Ectodermal cell (in vitro differentiated cells): ENCODE data around the gene RELL2.

Experiments
- H3K27ac ChIP-seq: 2 replicates; pipeline ENCODE4 v1.7.0; 2013; ENCODE audit warnings: mild to moderate bottlenecking, low read depth, low read length; ENCODE audit not compliant: insufficient read depth, poor library complexity, severe bottlenecking
- H3K27me3 ChIP-seq: 2 replicates; pipeline ENCODE4 v1.7.0; 2013; ENCODE audit warnings: mild to moderate bottlenecking, low read length; ENCODE audit not compliant: insufficient read depth, control insufficient read depth, poor library complexity, severe bottlenecking
- H3K36me3 ChIP-seq: one replicate; pipeline ENCODE4 v1.7.0; 2013; ENCODE audit warnings: low read length; ENCODE audit not compliant: control insufficient read depth, insufficient read depth
- H3K4me1 ChIP-seq: one replicate; pipeline ENCODE4 v1.7.0; 2013; ENCODE audit warnings: low read length; ENCODE audit not compliant: control insufficient read depth, insufficient read depth
- H3K4me3 ChIP-seq: 2 replicates; pipeline ENCODE4 v1.7.0; 2013; ENCODE audit warnings: low read depth, low read length, control low read depth; ENCODE audit not compliant: insufficient read depth
- H3K9me3 ChIP-seq: 2 replicates; pipeline ENCODE4 v1.7.0; 2013; ENCODE audit warnings: mild to moderate bottlenecking, low read length, moderate library complexity; ENCODE audit not compliant: control insufficient read depth
- WGBS, 2 experiments: methylation state at CpG; one replicate each; pipeline ENCODE4 v1.1.7; 2013; ENCODE audit warnings: missing lambda C conversion rate in 2 of 2; 5-methylcytosine and 5-hydroxymethylcytosine counted together

The RELL2 gene

DNA sequence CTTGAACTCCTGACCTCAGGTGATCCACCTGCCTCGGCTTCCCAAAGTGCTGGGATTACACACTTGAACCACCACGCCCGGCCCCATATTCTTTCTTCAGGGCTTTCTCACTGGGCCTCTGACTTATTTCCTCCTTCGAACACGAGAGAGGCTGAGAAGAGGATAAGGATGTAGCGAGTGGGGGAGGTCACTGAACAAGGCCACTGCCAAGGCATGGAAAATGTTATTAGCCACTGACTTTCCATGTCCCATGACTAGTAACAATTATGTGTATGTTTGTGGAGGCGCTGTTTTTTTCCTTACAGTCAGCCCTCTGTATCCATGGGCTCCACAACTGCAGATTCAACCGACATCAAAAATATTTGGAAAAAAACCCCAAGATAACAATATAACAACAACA is 26.7 kb downstream of the RELL2 start:
- Histone ChIP-seq H3K27ac (no peak overlapping the region), H3K27me3 (no peaks in the 10 kb centered on the region), H3K36me3 (no peaks in the 10 kb centered on the region), H3K4me1 (no peaks in the 10 kb centered on the region), H3K4me3 (no peak overlapping the region), H3K9me3 (no peaks in the 10 kb centered on the region)
- WGBS, 2 experiments: 96 to 97% methylated on average over 8 of the region's 8 CpGs

DNA sequence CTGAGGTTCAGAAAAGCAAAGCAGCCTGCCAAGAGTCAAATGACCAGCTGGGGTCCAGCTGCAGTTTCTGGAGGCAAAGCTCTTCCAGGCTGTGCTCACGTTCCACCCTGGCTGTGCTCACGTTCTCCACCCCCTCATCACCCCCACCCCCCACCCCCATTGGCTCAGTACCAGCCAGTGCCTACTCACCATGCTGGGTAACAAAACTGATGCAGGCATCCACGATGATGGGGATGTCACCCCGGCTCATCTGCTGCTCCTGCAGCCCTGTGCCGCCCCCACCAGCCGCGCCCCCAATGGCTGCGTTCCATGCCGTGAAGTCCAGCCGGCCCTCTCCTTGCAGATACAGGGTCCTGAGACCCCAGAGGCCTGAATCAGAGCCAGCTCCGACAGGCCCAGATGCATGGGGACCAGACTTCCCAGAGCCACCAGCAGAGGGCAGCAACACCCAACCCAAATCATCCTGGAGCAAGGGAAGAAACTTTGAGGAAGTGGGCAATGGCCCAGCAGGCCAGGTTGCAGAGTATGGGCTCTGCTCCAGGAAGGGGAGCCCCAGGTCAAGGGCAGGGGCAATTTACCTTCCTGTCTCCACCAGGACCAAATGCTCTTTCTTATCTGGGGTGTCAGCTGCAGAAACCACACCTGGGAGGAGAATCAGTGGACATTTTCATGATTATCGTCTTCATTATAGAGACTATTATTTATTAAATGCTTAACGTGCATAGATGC is 28.1 kb downstream of the RELL2 start:
- H3K27me3 ChIP-seq: no peaks in the 10 kb centered on the region
- no peak overlapping the region for H3K27ac ChIP-seq
- no peaks in the 10 kb centered on the region for H3K4me1 ChIP-seq
- H3K9me3 ChIP-seq: no peaks in the 10 kb centered on the region
- H3K36me3 ChIP-seq: no peaks in the 10 kb centered on the region
- 51 to 56% methylated on average over 13 of the region's 13 CpGs for WGBS, 2 experiments
- H3K4me3 ChIP-seq: no peak overlapping the region

DNA sequence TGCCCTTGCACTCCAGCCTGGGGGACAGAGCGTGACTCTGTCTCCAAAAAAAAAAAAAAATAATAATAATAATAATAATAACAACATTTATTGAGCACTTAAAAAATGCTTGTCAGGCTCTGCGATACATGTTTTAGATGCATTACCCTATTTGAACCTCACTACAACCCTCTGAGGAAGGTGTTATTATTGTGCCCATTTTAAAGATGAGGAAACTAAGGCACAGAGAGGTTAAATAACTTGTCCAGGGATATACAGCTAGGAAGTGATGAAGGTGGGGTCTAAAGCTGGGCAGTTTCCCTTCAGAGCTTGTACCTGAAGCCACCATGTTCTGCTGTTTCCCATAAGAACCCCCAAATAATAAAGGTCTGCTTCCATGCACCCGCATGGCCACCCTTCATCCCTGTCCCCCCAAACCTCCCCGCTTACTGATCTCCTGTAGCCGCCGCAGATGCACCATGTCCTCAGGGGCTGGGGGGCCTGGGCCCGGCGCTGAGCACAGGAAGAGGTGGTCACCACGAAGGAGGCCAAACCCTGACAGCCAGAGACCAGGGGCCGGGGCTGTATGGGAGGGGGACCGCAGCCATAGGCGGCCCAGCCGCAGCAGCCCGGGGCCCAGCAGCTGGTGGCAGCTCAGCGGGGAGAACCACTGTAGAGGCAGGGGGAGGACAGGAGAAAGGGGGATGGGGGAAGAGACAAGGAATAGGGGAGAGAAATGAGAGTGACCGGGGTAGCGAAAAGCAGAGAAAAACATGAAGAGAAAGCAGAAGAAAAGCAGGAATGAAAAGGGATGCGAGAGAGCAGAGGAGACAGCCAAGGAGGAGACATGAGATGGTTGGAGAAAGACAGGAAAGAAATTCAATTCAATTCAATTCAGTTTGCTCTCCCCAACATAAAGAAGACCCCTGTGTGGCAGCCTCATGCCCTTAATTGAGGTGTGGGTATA is 29.5 kb downstream of the RELL2 start:
- Histone ChIP-seq H3K36me3 (no peaks in the 10 kb centered on the region), H3K27ac (no peak overlapping the region), H3K4me3 (no peak overlapping the region), H3K4me1 (no peaks in the 10 kb centered on the region), H3K9me3 (no peaks in the 10 kb centered on the region), H3K27me3 (no peaks in the 10 kb centered on the region)
- WGBS, 2 experiments: 72 to 73% methylated on average over 16 to 17 of the region's 18 CpGs

DNA sequence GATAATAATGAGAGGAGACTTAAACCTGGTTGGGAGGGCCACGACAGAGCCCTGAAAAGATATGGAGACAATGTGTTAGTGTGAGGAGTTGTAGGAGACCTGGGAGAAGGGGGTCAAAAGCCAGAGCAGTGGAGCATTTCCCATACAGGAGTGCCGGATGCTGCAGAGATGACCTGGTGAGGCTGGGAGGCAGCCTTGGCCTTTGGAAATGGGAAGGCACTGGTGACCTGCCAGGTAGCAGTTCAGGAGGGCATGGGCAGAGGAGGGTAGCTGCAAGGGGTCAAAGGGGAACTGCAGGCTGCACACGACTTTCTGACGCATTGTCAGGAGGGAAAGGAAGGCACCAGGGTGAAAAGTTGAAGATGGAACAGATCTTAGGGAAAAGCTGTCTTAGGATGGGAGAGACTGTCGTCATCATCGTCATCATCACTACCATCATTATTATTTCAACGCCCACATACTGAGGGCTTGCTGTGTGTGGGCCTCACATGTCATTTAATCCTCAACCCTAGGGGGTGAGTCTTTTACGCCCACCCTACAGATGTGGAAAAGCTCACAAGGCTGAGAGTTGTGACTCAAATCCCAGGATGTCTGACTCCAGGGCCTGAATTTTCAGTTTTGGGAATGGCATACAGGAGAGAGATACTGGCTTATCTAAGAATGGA is 31.9 kb downstream of the RELL2 start:
- H3K9me3 ChIP-seq: no peaks in the 10 kb centered on the region
- no peak overlapping the region for H3K4me3 ChIP-seq
- no peaks in the 10 kb centered on the region for H3K27me3 ChIP-seq
- no peaks in the 10 kb centered on the region for H3K36me3 ChIP-seq
- WGBS, 2 experiments: 79 to 86% methylated on average over 8 of the region's 8 CpGs
- no peak overlapping the region for H3K27ac ChIP-seq
- H3K4me1 ChIP-seq: no peaks in the 10 kb centered on the region

DNA sequence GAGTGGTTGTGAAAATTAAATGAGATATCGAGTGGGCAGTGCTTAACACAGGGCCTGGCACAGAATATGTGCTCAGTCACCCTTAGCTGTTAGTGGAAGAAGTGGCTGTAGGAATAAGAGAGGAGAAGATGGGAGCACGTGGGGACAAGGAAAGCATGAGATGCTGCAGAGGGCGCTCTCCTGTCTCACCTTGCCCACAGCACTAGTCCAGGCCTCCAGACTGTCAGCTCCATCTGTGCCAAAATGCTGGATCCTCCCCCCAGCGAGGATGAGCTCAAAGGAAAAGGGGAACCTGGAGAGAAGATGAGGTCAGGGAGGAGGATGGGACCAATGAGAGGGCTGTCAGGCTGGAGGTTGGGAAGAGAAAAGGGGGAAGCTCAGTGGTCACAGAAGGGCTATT is 32.7 kb downstream of the RELL2 start:
- no peaks in the 10 kb centered on the region for H3K4me1 ChIP-seq
- no peaks in the 10 kb centered on the region for H3K27me3 ChIP-seq
- no peaks in the 10 kb centered on the region for H3K9me3 ChIP-seq
- H3K4me3 ChIP-seq: no peak overlapping the region
- no peak overlapping the region for H3K27ac ChIP-seq
- WGBS, 2 experiments: 82 to 86% methylated on average over 4 of the region's 4 CpGs
- H3K36me3 ChIP-seq: no peaks in the 10 kb centered on the region

DNA sequence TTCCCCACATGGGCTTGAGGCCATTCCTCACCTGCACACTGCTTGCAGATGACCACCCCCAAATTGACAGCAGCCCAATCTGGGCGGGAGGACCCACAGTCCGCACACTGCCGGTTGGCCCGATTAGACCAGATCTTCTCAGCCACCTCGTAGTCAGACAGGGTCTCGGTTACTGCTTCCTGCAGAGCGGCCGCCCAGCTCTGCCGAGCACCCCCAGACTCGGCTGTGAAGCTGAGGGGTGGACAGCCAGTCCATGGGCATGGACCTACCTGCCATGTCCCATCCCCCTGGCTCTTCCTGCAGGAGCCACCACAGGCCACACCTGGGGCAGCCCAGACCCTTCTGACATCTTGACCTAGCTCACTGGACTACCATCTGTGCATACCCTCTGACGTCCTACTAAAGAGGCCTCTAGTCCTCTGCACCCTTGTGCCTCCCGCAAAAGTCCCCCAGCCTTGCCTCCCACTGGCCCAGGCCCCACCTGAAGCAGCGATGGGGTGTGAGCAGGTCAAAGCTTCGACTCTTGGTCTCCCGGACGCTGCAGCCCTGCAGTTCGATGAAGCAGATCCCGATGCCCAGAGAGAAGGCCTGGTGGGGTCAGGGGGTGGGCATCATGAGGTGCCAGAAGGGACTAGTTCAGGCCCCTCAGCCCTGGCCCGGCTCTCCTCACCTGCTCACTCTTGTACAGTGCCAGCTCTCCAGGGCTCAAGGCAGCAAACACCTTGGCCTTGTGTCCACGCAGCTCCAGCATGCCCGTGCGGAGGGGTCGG is 35.5 kb downstream of the RELL2 start:
- 95 to 96% methylated on average over 23 of the region's 23 CpGs for WGBS, 2 experiments
- Histone ChIP-seq H3K27ac (no peak overlapping the region), H3K36me3 (no peaks in the 10 kb centered on the region), H3K4me3 (no peak overlapping the region), H3K9me3 (no peaks in the 10 kb centered on the region), H3K4me1 (no peaks in the 10 kb centered on the region), H3K27me3 (no peaks in the 10 kb centered on the region)

DNA sequence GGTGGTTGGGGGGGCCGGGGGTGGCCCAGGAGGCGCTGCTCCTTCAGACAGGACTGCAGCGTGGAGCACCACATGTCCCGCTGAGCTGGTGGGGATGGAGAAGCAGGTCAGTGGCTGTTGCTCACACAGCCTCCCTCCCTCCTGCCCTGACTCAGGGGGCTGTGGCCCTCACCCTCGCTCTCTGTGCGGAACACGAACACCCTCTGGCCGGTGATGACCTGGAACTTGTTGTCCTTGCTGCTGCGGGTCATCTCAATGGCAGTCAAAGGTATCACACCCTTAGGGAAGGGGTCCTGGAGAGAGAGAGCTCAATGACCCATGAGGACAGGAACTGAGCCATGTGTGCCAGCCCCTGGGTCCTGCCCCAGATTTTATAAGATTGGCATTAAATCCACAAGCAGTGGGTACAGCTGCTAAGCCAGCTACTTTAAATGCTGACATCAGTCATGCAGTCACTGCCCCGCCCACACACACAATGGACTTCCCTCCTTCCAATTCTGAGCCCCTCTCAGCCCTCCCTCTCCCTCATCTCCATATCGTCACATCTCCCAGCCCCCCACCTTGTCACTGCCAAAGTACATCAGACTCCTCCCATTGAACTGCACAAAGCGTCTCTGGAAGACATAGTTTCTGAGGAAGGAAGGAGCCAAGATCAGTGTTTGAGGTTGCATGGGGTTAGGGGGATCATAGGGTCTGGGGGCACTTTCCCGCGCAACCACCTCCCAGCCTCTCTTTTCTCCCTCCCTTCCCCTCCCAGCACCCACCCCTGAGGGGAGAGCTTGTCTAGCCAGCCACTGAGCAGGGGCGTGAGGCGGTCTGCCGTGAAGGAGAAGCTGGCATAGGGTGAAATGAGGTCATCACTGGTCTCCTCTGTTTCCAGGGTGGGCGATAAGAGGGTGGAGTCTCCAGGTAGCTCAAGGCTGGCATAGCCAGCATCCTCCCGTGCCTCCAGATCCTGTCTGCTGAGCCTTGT is 36.3 kb downstream of the RELL2 start:
- WGBS, 2 experiments: 84 to 86% methylated on average over 16 to 18 of the region's 19 CpGs
- no peak overlapping the region for H3K4me3 ChIP-seq
- H3K9me3 ChIP-seq: no peaks in the 10 kb centered on the region
- no peaks in the 10 kb centered on the region for H3K4me1 ChIP-seq
- no peak overlapping the region for H3K27ac ChIP-seq
- H3K27me3 ChIP-seq: no peaks in the 10 kb centered on the region
- no peaks in the 10 kb centered on the region for H3K36me3 ChIP-seq

DNA sequence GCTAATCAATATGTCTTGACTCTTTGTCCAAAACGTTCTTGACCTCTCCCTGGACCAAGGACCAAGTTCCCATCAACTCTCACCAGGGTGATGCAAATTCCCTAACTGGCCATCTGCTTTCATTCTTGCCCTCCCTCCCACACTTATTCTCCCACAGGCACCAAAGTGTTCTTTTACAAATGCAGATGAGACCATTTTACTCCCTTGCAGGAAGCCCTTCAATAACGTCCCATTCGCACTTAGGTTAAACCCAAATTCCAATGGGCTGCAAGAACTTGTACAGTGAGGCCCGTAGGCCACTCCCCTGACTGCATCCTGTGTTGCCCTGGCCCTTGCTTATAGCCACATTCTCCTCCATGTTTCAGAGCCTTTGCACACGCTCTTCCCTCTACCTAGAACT is 38.0 kb downstream of the RELL2 start:
- Histone ChIP-seq H3K36me3 (no peaks in the 10 kb centered on the region), H3K4me3 (no peak overlapping the region), H3K27ac (no peak overlapping the region), H3K27me3 (no peaks in the 10 kb centered on the region), H3K9me3 (no peaks in the 10 kb centered on the region), H3K4me1 (no peaks in the 10 kb centered on the region)
- WGBS, 2 experiments: 31 to 37% methylated on average over 5 of the region's 5 CpGs

DNA sequence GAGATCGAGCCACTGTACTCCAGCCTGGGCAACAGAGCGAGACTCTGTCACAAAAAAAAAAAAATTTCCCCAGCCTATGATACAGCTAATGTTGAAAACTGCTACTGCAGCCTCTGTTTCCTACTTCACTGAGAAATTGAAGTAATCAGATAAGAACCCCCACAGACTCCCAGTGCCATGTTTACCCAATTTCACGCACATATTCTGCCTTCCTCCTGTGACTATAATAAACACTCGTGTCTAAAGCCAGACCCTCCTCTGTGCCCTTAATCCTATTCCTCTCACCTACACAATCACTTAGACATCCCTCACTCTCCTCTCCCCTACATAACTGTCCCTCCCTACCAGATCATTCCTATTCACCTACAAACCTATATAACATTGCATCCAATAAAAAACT is 38.9 kb downstream of the RELL2 start:
- no peaks in the 10 kb centered on the region for H3K36me3 ChIP-seq
- H3K27ac ChIP-seq: no peak overlapping the region
- H3K4me1 ChIP-seq: no peaks in the 10 kb centered on the region
- no peaks in the 10 kb centered on the region for H3K9me3 ChIP-seq
- H3K4me3 ChIP-seq: no peak overlapping the region
- H3K27me3 ChIP-seq: no peaks in the 10 kb centered on the region
- 88 to 90% methylated on average over 4 of the region's 4 CpGs for WGBS, 2 experiments
